ENCODE measurements around the gene PRIM1. TPM values are rescaled to one million over a fixed set of nuclear protein-coding genes. Genes with fewer than 3 reads are reported as not detected.
A peak's percentile ranks its signal among the peaks of the same experiment; 100 is the strongest.

PRIM1 gene
- total RNA-seq, 1 experiment from 2014 or later: 50.7 TPM

GRCh38 chr12:56714431-56714929 lies 37.6 kb downstream of the PRIM1 start:
- no peak overlapping the region for H3K14ac ChIP-seq (ENCODE audit: insufficient read depth, low read length)
- no peak overlapping the region for H3K23ac ChIP-seq (ENCODE audit: insufficient read length, low read depth, low read length)
- no peak overlapping the region for H3K18ac ChIP-seq (ENCODE audit: insufficient read length, low read depth, low read length)
- H3K56ac ChIP-seq (ENCODE audit: insufficient read length, low read depth, low read length): no peak overlapping the region
- H3K4me1 ChIP-seq (ENCODE audit: insufficient read depth, low read length): no peaks in the 10 kb centered on the region; the same call in 1 of the 2 replicates
- no peak overlapping the region for H2BK120ac ChIP-seq (ENCODE audit: low read depth, low read length, poor library complexity, severe bottlenecking)
- H3K4ac ChIP-seq (ENCODE audit: low read depth, low read length): no peak overlapping the region
- no peak overlapping the region for H2AK5ac ChIP-seq (ENCODE audit: insufficient read length, low read length)
- H2AFZ ChIP-seq (ENCODE audit: low read length): no peak overlapping the region
- H3K79me2 ChIP-seq (ENCODE audit: insufficient read depth, low read length): peaks cover 2% of the 10 kb centered on the region; the same call in 1 of the 2 replicates
- H3K79me1 ChIP-seq (ENCODE audit: insufficient read depth, low read depth, low read length, poor library complexity, severe bottlenecking): no peaks in the 10 kb centered on the region
- no peak overlapping the region for H2BK12ac ChIP-seq (ENCODE audit: insufficient read length, low read depth, low read length)
- DNase-seq: no peak
- no peak overlapping the region for H2BK20ac ChIP-seq (ENCODE audit: low read depth, low read length, poor library complexity, severe bottlenecking)
- no peak overlapping the region for H4K8ac ChIP-seq (replicated peaks; ENCODE audit: insufficient read length, low read depth, low read length)
- H4K5ac ChIP-seq (ENCODE audit: insufficient read length, low read depth, low read length): no peak overlapping the region
- no peaks in the 10 kb centered on the region for H4K20me1 ChIP-seq (ENCODE audit: control insufficient read depth, insufficient read depth, insufficient read length)
- H3T11ph ChIP-seq (ENCODE audit: low read length): no peak overlapping the region
- Mint-ChIP-seq H3K27ac (peak overlapping the region in 1 of 3 experiments; percentile 23; a peak in 1 of 7 replicates), H3K9me3 (no peaks in the 10 kb centered on the region), H3K4me1 (peaks cover 22 to 25% of the 10 kb centered on the region in 2 experiments), H3K36me3 (ENCODE audit: insufficient read depth in 1 of 3, low read depth in 3 of 3) (peaks cover 61 to 70% (median 66%) of the 10 kb centered on the region in 3 experiments; a peak in 6 of 7 replicates), H3K27me3 (ENCODE audit: low read depth) (no peaks in the 10 kb centered on the region), H3K4me3 (no peak overlapping the region)
- H3K23me2 ChIP-seq (ENCODE audit: insufficient read length, low read depth, low read length, poor library complexity, severe bottlenecking): no peaks in the 10 kb centered on the region
- H3K9ac ChIP-seq (ENCODE audit: extremely low read depth, insufficient read length, low read length): no peak overlapping the region
- no peak overlapping the region for H3K27ac ChIP-seq (ENCODE audit: insufficient read length, low read depth, low read length)
- no peak overlapping the region for H2BK15ac ChIP-seq (ENCODE audit: low read depth, low read length)
- no peaks in the 10 kb centered on the region for H3K27me3 ChIP-seq (ENCODE audit: insufficient read depth, low read length)
- H3K9me3 ChIP-seq (ENCODE audit: control insufficient read depth, low read depth, low read length): no peaks in the 10 kb centered on the region
- TF ChIP-seq CTCF (conservative IDR thresholded peaks at IDR 0.05): no peak
- no CpG with 5 or more reads among the region's 2 CpGs for WGBS (ENCODE audit: extremely low coverage, insufficient read length, low lambda C conversion rate)
- no peak overlapping the region for H4K91ac ChIP-seq (ENCODE audit: insufficient read length, low read depth, low read length)
- H2BK5ac ChIP-seq (ENCODE audit: insufficient read length, low read length): no peak overlapping the region
- no peak overlapping the region for H3K4me2 ChIP-seq (ENCODE audit: insufficient read depth, insufficient read length, low read length)
